ENCODE measurements around the gene ZNF331.
"Not testable (repeated sequence)": the region's sequence is repeated elsewhere in the genome, so short reads cannot be mapped to it uniquely, and the experiment has no call there.

DNA sequence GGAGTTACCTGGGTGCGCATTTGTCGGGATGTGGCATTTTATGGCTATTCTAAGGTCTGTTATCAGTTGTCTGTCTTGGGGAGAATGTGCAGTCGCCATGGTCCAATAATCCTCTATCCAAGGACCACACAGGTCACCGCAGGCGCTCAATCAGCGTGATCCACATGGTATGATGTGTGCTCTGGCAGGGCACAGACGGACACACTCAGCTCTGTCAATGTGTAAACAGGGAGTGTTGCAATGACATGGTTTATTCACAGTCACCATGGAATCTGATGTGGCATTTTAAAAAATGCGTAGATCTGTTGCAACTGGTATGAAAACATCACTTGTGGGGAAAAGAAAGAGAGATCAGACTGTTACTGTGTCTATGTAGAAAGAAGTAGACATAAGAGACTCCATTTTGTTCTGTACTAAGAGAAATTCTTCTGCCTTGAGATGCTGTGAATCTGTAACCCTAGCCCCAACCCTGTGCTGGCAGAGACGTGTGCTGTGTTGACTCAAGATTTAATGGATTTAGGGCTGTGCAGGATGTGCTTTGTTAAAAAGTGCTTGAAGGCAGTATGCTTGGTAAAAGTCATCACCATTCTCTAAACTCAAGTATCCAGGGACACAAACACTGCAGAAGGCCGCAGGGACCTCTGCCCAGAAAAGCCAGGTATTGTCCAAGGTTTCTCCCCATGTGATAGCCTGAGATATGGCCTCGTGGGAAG is 40.5 kb upstream of the ZNF331 start:
- TF ChIP-seq, protein P1, sequence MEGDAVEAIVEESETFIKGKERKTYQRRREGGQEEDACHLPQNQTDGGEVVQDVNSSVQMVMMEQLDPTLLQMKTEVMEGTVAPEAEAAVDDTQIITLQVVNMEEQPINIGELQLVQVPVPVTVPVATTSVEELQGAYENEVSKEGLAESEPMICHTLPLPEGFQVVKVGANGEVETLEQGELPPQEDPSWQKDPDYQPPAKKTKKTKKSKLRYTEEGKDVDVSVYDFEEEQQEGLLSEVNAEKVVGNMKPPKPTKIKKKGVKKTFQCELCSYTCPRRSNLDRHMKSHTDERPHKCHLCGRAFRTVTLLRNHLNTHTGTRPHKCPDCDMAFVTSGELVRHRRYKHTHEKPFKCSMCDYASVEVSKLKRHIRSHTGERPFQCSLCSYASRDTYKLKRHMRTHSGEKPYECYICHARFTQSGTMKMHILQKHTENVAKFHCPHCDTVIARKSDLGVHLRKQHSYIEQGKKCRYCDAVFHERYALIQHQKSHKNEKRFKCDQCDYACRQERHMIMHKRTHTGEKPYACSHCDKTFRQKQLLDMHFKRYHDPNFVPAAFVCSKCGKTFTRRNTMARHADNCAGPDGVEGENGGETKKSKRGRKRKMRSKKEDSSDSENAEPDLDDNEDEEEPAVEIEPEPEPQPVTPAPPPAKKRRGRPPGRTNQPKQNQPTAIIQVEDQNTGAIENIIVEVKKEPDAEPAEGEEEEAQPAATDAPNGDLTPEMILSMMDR (IDR thresholded peaks at IDR 0.05), result not testable (repeated sequence)
- TF ChIP-seq POLR2A, EP300 (IDR thresholded peaks at IDR 0.05): not testable (repeated sequence)
